HepG2 (cell line): ENCODE measurements around the gene NUDT7. TPM values are rescaled to one million over a fixed set of nuclear protein-coding genes. Genes with fewer than 3 reads are reported as not detected.

ENCODE experiments used
- AHR ChIP-seq: IDR thresholded peaks from 2 replicates; pipeline ENCODE4 v1.6.1; 2018; ENCODE audit warnings: missing genetic modification reagents, missing compliant biosample characterization
- ATF4 ChIP-seq, 2 experiments: fragments of 450-650 bp in 1 of 2; sonication (generic) in 1 of 2; formaldehyde crosslinking; IDR thresholded peaks; 2 replicates each; pipeline versions ENCODE4 v1.5.0 to v1.8.0; 2020 to 2022; ENCODE audit warnings: mild to moderate bottlenecking in 1 of 2, missing genetic modification reagents in 1 of 2
- CCAR2 ChIP-seq: fragments of 200-400 bp; formaldehyde crosslinking; optimal IDR thresholded peaks from 2 replicates; pipeline ENCODE3; 2018; ENCODE audit warnings: low read depth, mild to moderate bottlenecking, low read length, moderate library complexity
- FOXP1 ChIP-seq, 2 experiments: fragments of 450-650 bp in 1 of 2; IDR thresholded peaks; 2 replicates each; pipeline ENCODE4 v1.6.1; 2017 to 2018; ENCODE audit warnings: antibody characterized with exemption in 1 of 2
- GPN1 ChIP-seq: sonication (generic); formaldehyde crosslinking; IDR thresholded peaks from 2 replicates; pipeline ENCODE4 v1.5.1; 2020; ENCODE audit warnings: missing genetic modification reagents, borderline replicate concordance
- NFE2L2 ChIP-seq: fragments of 150-350 bp; IDR thresholded peaks from 2 replicates; pipeline ENCODE4 v1.6.1; 2014; ENCODE audit warnings: low read length
- NFYC ChIP-seq: IDR thresholded peaks from 2 replicates; pipeline ENCODE4 v1.6.1; 2016; ENCODE audit warnings: missing genetic modification reagents, missing compliant biosample characterization
- PREB ChIP-seq: sonication (generic); formaldehyde crosslinking; IDR thresholded peaks from 2 replicates; pipeline ENCODE4 v1.4.0; 2020; ENCODE audit warnings: missing genetic modification reagents
- PTBP1 ChIP-seq: fragments of 200-400 bp; formaldehyde crosslinking; IDR thresholded peaks from 2 replicates; pipeline ENCODE4 v1.6.1; 2018; ENCODE audit warnings: low read length, low read depth; ENCODE audit not compliant: poor library complexity, severe bottlenecking
- RARG ChIP-seq: sonication (generic); formaldehyde crosslinking; IDR thresholded peaks from 2 replicates; pipeline ENCODE4 v1.4.0; 2020; ENCODE audit warnings: low read depth, mild to moderate bottlenecking, missing genetic modification reagents
- RXRA ChIP-seq: sonication (generic); formaldehyde crosslinking; IDR thresholded peaks from 2 replicates; pipeline ENCODE4 v1.5.1; 2020; ENCODE audit warnings: missing genetic modification reagents
- SIN3B ChIP-seq: fragments of 150-350 bp; IDR thresholded peaks from 2 replicates; pipeline ENCODE4 v1.6.1; 2014; ENCODE audit warnings: low read length
- TMF1 ChIP-seq: sonication (generic); formaldehyde crosslinking; IDR thresholded peaks from 2 replicates; pipeline ENCODE4 v1.8.1; 2022; ENCODE audit warnings: low read depth, missing genetic modification reagents
- ZEB1 ChIP-seq: IDR thresholded peaks from 2 replicates; pipeline ENCODE4 v1.6.1; 2012; ENCODE audit warnings: mild to moderate bottlenecking, low read depth, inconsistent platforms; ENCODE audit not compliant: insufficient replicate concordance
- ZHX2 ChIP-seq, 2 experiments: sonication (generic) in 1 of 2; formaldehyde crosslinking in 1 of 2; IDR thresholded peaks; 2 replicates each; pipeline versions ENCODE4 v1.6.1 to v1.9.0; 2014 to 2022; ENCODE audit warnings: antibody characterized with exemption in 1 of 2, borderline replicate concordance in 1 of 2, inconsistent platforms in 1 of 2, low read depth in 1 of 2, missing genetic modification reagents in 1 of 2
- ZMYM3 ChIP-seq: sonication (generic); formaldehyde crosslinking; IDR thresholded peaks from 2 replicates; pipeline ENCODE4 v1.5.1; 2020; ENCODE audit warnings: mild to moderate bottlenecking, missing genetic modification reagents
- ZNF263 ChIP-seq: sonication (generic); formaldehyde crosslinking; IDR thresholded peaks from 2 replicates; pipeline ENCODE4 v1.4.0; 2020; ENCODE audit warnings: missing genetic modification reagents
- ZNF326 ChIP-seq: sonication (generic); formaldehyde crosslinking; IDR thresholded peaks from 2 replicates; pipeline ENCODE4 v1.4.0; 2020; ENCODE audit warnings: missing genetic modification reagents, borderline replicate concordance
- ZNF501 ChIP-seq: sonication (generic); formaldehyde crosslinking; IDR thresholded peaks from 2 replicates; pipeline ENCODE4 v1.5.1; 2020; ENCODE audit warnings: mild to moderate bottlenecking, moderate library complexity, missing genetic modification reagents
- ZNF510 ChIP-seq: sonication (generic); formaldehyde crosslinking; IDR thresholded peaks from 2 replicates; pipeline ENCODE4 v1.4.0; 2020; ENCODE audit warnings: low read depth, mild to moderate bottlenecking, missing genetic modification reagents
- ZNF574 ChIP-seq: sonication (generic); formaldehyde crosslinking; IDR thresholded peaks from 2 replicates; pipeline ENCODE4 v1.4.0; 2020; ENCODE audit warnings: missing genetic modification reagents
- polyA plus RNA-seq, 8 experiments: library from polyadenylated mRNA; depleted of rRNA in 3 of 8; stranded (reverse) in 7 of 8; unstranded in 1 of 8; fragments of >200 nt; fragmentation: Illumina TruSeq in 4 of 8; extraction: Trizol in 4 of 8; gene quantifications; 2 replicates each; pipeline versions ENCODE4 v1.2.1 to v1.2.3, GENCODE V29; 2011 to 2016; ENCODE audit warnings: low read depth in 4 of 8, missing spikeins in 1 of 8, mixed read lengths in 1 of 8; ENCODE audit not compliant: insufficient read depth in 1 of 8
- total RNA-seq, 5 experiments: library from RNA; depleted of rRNA; stranded (reverse); fragments of >200 nt; fragmentation: Illumina TruSeq; extraction: Trizol; gene quantifications; 2 replicates each; pipeline ENCODE4 v1.2.3, GENCODE V29; 2016; ENCODE audit warnings: low read depth in 1 of 5

The NUDT7 gene
- total and polyA plus RNA-seq, 2 of the 13 experiments (the other 11 are each of a cell fraction or from before 2014, with no cell fraction given): 14.3 to 23.9 TPM

GRCh38 chr16:77749415-77749814 is 27.1 kb downstream of the NUDT7 start (continued):
- TF ChIP-seq NFYC (CRISPR knock-in tag): no peak
- no peak for TF ChIP-seq GPN1 (CRISPR knock-in tag)
- TF ChIP-seq AHR (CRISPR knock-in tag): no peak
- TF ChIP-seq TMF1 (CRISPR knock-in tag): no peak
- no peak for TF ChIP-seq ATF4 (CRISPR knock-in tag; IDR thresholded peaks at IDR 0.05)
- no peak for TF ChIP-seq ZNF326
- TF ChIP-seq RARG (CRISPR knock-in tag): no peak
- no peak for TF ChIP-seq CCAR2
- TF ChIP-seq ZEB1: peak; percentile 62
- no peak for TF ChIP-seq PTBP1
- TF ChIP-seq ZNF501: no peak
- peak; percentile 77 for TF ChIP-seq ZMYM3 (CRISPR knock-in tag)
- TF ChIP-seq ZHX2 (IDR thresholded peaks at IDR 0.05; ENCODE audit: low read depth): no peak
- no peak for TF ChIP-seq ZHX2 (CRISPR knock-in tag; IDR thresholded peaks at IDR 0.05; ENCODE audit: borderline replicate concordance)
- TF ChIP-seq ZNF574 (CRISPR knock-in tag): no peak
- peak; percentile 67; the same call in 1 of the 2 replicates for TF ChIP-seq FOXP1 (IDR thresholded peaks at IDR 0.05)
- TF ChIP-seq FOXP1 (CRISPR knock-in tag; IDR thresholded peaks at IDR 0.05): peak; percentile 93
- no peak for TF ChIP-seq PREB (CRISPR knock-in tag)
- no peak for TF ChIP-seq ZNF263 (CRISPR knock-in tag)
- TF ChIP-seq ZNF510 (CRISPR knock-in tag): no peak
- no peak for TF ChIP-seq SIN3B
- no peak for TF ChIP-seq NFE2L2
- no peak for TF ChIP-seq RXRA
